GM18507 (cell line): ENCODE data around the gene RBP4.

Experiments
- DNase-seq: peaks from one replicate; pipeline ENCODE4 v3.0.0; 2011; ENCODE audit warnings: low read depth; ENCODE audit not compliant: insufficient read length; ENCODE audit errors: extremely low spot score
- FAIRE-seq: peaks from 2 replicates; lab custom pipeline; 2011; peaks lifted over from hg19 to GRCh38; lab: Jason Lieb, UNC

Gene RBP4

DNA sequence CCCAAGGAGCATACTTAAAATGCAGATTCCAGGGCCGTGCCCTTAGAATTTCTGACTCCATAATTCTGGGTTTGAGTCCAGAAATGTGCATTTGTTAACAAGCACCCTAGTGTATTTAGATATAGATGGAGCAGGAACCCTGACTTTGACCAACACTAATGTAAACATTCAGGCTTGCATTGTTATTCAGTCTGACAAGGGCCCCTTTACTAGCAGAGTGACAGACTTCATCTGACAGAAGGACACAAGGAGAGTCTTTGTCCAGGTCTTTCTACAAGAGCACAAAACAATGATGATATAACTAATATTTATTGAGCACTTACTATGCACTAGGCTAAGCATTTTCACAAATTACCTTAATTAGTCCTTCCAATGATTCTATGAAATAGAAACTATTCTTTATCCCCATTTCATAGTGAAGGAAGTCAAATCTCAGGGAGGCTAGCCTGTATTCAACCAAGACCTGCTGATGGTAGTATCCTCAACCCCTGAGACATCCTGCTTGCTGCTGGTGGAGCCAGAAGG is 3.9 kb downstream of the RBP4 start:
- DNase-seq: no peak
- FAIRE-seq: no peak

DNA sequence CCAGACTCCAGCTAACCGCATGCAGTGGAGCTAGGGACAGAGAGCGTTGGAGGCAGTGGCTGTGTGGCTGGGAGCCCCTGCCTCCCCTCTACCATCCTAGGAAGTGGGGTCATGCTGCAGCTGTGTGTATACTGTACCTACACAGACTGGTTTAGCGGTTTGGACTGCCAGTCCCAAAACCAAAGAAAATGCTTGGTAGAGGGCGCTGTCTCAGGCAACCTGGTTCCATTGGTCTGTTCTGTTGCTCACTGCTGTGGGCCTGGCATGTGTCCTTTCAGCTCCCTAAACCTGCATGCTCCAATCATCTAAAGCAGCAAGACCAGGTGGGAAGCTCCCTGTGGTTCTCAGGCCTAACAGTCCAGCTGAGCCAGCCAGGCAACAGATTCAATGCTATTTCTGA is 4.5 kb downstream of the RBP4 start:
- FAIRE-seq (no peak), DNase-seq (no peak)

DNA sequence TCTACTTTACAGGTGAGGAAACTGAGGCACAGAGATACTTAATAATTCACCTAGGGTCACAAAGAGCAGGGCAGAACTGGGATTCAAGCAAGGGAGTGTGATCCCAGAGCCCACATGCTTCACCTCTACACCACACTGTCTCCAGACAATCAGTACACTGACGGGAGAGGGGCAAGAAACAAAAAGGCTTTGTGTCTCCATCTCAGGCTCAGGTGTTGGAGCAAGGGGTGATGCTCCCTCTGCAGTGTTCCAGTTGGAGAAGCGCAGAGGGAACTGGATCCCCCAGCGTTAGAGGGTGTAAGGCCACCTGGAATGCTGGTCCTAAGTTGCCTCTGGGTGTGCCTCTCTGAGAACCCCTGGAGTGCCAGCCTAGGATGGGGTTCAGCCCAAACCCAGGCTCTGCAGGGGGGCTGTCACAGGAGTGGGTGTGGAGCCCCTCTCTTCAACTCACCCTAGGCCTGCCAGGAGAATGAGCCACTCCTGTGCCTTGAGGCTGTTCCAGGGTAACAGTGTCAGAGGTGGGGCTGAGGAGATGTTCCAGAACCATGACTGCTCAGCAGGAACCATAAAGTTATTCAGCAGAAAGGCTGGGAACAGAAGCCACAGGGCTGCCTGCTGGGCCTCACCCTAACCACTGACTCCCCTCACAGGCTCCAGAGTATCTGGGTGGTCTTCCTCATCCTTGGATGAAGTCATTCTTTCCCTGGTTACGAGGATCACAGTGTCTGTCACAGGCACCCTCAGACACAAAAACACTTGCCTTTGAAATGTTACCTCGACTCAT is 5.5 kb downstream of the RBP4 start:
- DNase-seq (no peak), FAIRE-seq (no peak)

- no peak for FAIRE-seq
Observed at GRCh38 chr10:93594518-93594917, 6.5 kb downstream of the RBP4 start.

GRCh38 chr10:93593749-93594148 is 7.3 kb downstream of the RBP4 start:
- FAIRE-seq (no peak), DNase-seq (no peak)

More at GRCh38 chr10:93594518-93594917, 6.5 kb downstream of the RBP4 start:
- DNase-seq: no peak

DNA sequence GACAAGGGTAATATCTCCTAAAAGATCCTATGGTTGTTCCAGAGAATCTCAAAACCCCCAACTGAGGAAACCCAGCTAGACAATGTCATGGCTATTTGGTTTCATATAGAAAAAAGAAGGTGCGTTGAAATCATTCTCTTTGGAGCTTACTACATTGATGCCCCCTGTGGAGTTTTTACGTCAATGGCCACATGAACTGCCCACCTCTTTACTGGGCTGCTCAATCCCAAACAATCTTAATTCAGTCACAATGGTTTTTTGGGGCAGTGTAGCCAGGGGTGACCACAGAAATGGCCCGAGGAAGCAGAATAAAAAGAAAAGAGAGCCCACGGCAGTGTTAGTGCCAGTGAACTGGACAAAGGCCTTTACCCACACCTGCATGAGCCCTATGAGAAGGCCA is 7.8 kb downstream of the RBP4 start:
- DNase-seq (no peak), FAIRE-seq (no peak)

DNA sequence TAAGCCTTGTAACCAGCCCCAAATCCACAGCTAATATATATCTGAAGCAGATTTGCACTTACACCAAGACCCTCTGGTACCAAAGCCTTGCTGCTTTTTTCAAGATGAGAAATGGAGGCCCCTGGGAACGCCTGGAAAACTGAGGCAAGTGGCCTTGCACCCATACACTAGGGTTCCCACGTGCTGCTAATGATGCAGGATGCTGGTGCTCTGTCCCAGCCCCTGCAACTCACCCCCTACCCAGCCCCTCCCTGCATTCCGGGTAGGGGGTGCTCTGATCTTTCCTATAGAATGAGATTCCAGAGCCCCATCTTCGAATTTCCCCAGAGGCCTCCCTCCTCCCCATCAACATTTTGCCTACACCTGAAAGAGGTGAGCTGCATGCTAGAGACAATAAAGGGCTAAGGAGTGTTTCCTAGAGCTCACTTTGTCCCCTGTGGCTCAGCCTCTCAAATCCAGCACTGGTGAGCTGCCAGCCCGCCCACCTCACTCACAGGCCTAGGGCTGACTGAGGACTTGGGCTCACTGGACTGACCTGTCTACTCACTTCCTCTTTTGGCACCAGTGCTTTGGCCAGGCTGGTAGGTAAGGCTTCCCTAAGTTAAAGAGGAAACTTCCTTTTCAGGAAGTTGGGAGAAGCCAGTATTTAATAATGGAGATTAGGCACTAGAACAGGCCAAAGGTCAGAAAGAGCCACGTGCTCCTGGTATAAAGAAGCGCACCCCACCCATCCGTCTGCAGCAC is 9.8 kb downstream of the RBP4 start:
- DNase-seq (no peak), FAIRE-seq (no peak)

GRCh38 chr10:93590638-93591037 is 10.4 kb downstream of the RBP4 start:
- no peak for DNase-seq
- no peak for FAIRE-seq

DNA sequence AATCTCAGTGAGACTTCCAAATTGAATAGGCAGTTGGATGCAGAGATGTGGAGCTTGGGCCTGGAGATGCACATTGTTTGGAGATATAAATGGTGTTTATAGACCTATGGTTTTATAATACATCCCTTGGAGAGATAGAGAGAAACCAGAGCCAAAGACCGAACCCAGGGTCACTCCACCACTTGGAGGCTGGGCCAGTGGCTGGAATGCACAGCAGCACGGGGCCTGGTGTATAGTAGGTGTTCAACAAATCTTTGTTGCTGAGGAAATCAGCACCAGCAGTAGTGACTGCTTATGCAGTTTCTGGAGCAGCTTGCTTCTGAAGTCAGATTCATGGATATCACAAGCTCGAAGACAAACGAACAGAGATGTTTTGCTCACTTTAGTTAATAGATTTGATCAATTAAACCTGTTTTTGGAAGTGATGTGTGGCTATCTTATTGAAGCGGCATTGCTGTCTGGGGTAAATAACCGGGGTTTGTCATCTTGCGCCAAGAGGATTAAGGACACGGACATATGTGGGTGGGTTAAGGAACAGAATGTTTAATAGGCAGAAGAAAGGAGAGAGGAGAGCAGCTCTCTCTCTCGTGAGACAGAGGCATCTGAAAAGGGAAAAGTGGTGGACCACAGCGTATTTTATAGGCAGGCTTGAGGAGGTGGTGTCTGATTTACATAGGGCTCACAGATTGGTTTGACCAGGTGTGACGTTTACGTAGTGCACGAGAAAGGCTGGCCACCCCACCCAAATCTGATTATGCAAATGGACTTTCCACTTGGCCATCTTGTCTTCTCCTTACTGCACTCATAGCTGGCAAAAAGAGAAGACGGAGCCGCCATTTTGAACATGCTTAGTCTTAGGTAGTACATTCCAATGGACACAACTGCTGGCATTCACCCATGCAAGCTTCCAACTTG is 11.1 kb downstream of the RBP4 start:
- DNase-seq: no peak
- FAIRE-seq: no peak

GRCh38 chr10:93584445-93584844 is 16.6 kb downstream of the RBP4 start:
- DNase-seq (no peak), FAIRE-seq (no peak)

DNA sequence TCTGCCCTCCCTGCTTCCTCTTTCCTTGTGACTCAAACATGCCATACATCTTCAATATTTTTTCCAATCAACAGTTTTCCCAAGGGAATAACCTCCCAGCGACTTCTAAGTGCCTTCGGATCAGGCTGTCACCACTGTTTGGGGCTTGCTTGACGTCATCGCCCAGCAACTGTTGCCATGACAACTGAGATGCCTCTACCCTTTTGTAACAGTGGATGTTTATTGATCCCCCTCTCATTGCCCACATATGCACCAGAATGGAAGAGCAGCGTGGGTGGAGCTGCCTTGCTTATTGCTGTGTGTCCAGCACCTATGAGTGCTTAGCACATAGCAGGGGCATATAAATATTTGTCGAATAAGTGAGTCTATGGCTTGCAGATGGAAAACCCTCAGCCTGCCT is 20.2 kb downstream of the RBP4 start:
- DNase-seq (no peak), FAIRE-seq (no peak)

DNA sequence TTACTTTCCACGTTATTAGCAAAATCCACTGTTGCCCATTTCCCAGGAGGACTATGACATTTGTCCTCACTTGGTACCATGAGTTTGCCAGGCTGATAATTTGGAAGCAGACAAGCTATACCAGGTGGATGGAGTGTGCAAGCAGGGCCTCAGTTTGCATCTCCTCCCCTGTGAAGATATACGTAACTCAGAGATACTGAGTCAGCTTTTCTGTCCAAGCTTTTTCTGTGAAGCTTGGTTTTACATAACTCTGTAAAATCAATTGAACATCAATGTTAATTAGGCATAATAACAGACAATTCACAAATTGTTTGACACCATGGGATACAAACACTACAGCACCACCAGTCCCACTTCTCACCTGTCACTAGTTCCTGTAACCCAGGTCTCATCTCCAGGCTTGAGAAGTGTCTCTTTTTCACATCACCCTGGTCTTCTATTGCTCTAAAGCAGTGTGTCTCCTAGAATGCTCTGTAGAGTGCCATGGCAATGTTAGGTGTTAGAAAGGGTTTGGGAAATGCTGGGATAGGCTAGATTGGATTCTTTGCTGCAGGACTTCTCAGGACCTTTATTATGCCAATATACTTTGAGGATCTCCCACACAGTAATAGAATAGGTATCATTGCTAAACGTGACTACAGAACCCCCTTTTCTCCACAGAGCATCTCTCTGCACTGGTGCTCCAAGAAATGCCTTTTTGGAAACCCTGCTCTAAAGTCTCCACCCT is 20.9 kb downstream of the RBP4 start:
- DNase-seq (no peak), FAIRE-seq (no peak)

DNA sequence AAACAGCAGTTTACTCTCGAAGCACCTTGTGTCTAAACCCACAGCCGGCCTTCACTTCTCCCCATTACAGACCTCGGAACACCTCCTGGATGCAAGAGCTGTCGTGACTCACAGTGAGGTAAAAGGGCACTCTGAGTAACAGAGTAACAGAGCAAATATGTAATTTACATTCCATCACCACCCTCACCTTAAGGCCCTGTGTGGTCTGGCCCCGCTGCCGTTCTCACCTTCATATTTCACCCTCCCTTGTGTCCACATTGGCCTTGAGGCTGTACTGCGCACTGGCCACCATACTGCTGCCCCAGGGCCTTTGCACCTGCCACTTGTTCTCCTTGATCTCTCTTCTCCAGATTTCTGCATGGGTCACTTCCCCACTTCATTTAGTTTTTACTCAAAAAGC is 21.9 kb downstream of the RBP4 start:
- DNase-seq: no peak
- no peak for FAIRE-seq

GRCh38 chr10:93577565-93577964 is 23.5 kb downstream of the RBP4 start:
- DNase-seq (no peak), FAIRE-seq (no peak)

DNA sequence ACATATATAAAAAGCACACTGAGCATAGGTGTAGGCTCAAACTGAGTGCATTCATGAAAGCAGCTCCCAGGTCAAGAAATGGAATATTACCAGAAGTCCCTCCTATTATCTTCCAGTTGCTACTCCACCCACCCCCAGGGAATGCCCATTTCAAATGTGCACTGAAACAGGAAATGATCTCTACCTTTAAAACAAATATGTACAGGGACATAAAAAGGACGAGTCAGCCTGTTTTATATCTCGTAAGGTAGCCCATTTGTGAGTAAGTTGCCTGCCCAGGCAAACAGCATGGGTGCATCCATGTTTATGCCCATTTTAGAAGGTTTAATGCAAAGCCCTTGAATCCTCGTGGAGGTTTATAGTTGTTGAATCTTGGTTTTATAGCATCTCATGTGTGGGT is 24.1 kb downstream of the RBP4 start:
- DNase-seq: no peak
- FAIRE-seq: no peak

GRCh38 chr10:93573924-93574323 is 27.1 kb downstream of the RBP4 start:
- FAIRE-seq (no peak), DNase-seq (no peak)

DNA sequence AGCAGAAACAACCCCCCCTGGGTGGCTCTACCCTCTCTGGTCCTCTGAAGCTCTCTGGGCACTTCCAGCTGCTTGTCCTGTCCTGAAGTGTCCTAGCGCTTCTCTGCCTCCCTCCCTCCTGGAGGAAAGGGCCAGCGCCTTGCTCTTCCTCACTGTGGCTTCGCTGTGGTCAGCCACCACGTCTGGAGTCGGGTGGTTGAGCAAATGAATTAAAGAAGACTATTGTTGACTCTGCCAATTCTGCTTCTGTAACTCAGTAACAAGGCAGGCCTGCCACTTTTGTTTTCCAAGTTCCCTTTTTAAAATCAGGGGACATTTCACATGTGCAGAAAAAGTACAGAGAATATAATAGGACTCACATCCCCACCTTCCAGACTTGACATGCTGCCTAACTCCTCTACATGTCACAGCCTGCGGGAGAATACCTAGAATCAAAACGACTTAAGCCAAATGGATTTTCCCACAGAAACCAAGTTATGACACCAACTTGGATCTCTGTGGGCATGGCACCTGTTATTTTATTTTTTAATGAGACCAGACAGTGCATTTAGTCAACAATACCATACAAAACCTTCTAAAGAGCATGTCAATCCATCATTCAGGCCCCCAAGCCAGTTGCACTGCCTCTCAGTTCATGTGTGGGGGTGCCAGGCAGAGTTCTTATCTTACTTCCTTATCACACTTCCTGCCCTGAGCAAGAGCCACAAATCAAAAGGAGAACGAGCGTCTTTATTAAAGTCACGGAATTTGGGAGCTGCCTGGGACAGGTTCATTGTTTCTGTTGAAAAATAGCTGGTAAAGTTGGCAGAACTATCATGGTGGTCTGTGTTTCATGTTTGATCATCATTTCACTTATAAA is 27.8 kb downstream of the RBP4 start:
- FAIRE-seq: no peak
- DNase-seq: no peak

DNA sequence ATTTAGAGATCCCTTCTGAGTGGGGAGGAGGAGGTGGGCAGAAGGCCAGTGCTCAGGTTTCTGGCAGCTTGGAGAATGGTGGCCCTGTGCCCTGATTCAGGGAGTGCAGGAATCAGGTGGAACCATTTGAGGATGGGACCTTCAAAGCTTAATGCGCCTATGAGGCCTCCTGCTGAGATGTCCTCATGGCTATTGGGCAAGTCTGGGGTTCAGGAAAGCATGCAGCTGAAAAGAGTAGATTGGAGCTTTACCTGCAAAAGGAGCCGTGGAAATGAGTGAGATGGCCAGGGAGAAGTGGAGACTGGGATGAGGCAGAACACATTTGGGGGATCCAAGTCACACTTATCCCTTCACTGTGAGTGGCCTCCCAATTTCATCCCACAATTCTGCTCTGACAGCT is 28.4 kb downstream of the RBP4 start:
- FAIRE-seq (no peak), DNase-seq (no peak)
